Sigmoid colon (tissue), 4 donors: ENCODE measurements around the gene SEMA6B.

ENCODE experiments used
- CTCF ChIP-seq, 4 experiments: fragments of 450-650 bp in 3 of 4; fragments of 200-600 bp in 1 of 4; IDR thresholded peaks; one replicate each; pipeline ENCODE4 v1.5.1; 2016 to 2019; ENCODE audit warnings: antibody characterized with exemption in 4 of 4, mild to moderate bottlenecking in 3 of 4, moderate library complexity in 2 of 4
- POLR2AphosphoS5 ChIP-seq, 4 donors: sonication (generic); formaldehyde crosslinking; IDR thresholded peaks; one replicate each; pipeline ENCODE4 v1.6.1; 2017; ENCODE audit warnings: antibody characterized with exemption in 4 of 4

DNA sequence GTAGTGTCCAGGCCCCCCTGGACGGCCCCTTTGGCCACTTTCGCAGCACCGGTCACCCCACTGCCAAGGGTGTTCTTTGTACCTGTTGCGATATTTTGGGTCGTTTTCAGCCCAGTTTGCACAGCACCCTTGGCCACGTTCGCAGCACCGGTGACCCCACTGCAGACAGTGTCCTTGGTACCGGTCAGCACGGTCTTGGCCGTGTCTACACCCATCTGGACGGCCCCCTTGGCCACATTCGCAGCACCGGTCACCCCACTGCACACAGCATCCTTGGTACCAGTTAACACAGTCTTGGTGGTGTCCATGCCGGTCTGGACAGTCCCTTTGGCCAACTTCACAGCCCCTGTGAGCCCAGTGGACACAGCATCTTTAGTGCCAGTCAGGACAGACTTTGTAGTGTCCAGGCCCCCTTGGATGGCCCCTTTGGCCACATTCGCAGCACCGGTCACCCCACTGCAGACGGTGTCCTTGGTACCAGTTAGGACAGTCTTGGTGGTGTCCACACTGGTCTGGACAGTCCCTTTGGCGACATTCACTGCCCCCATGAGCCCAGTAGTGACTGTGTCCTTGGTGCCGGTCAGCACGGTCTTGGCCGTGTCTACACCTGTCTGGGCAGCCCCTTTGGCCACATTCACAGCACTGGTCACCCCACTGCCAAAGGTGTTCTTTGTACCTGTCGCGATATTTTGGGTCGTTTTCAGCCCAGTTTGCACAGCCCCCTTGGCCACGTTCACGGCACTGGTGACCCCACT, 48.0 kb downstream of the SEMA6B start:
- TF ChIP-seq CTCF (IDR thresholded peaks at IDR 0.05), result no peak
- no peak for TF ChIP-seq POLR2AphosphoS5 (IDR thresholded peaks at IDR 0.05)
